Aorta (tissue), 5 donors: Measurements from ENCODE around the gene TBC1D4. TPM values are rescaled to one million over a fixed set of nuclear protein-coding genes. Genes with fewer than 3 reads are reported as not detected.
"Not testable (repeated sequence)": the region's sequence is repeated elsewhere in the genome, so short reads cannot be mapped to it uniquely, and the experiment has no call there.

Experiments used
- ATAC-seq: fragments of 200-7000 bp; cut with Tn5 transposase; one replicate; pipeline ENCODE4 v1.9.1; 2022; ENCODE audit warnings: moderate library complexity; ENCODE audit not compliant: low FRiP score
- DNase-seq, 2 donors: peaks; one replicate each; pipeline ENCODE4 v3.0.0-alpha.2; 2020
- H3K27ac ChIP-seq, 2 donors: one replicate each; pipeline ENCODE4 v1.5.1; 2013; ENCODE audit warnings: low read length in 2 of 2, mild to moderate bottlenecking in 2 of 2, moderate library complexity in 2 of 2, control low read depth in 1 of 2, inconsistent platforms in 1 of 2, low read depth in 1 of 2
- H3K27me3 ChIP-seq, 2 donors: one replicate each; pipeline ENCODE4 v1.6.1; 2013; ENCODE audit warnings: control low read depth in 1 of 2, low read length in 1 of 2, mild to moderate bottlenecking in 1 of 2, moderate library complexity in 1 of 2; ENCODE audit not compliant: insufficient read depth in 2 of 2, control insufficient read depth in 1 of 2
- H3K36me3 ChIP-seq, 2 donors: one replicate each; pipeline ENCODE4 v1.6.1; 2013; ENCODE audit warnings: control low read depth in 1 of 2, low read length in 1 of 2, mild to moderate bottlenecking in 1 of 2; ENCODE audit not compliant: insufficient read depth in 2 of 2, control insufficient read depth in 1 of 2
- H3K4me1 ChIP-seq, 2 donors: one replicate each; pipeline ENCODE4 v1.6.1; 2013; ENCODE audit warnings: low read length in 2 of 2, control low read depth in 1 of 2, mild to moderate bottlenecking in 1 of 2, moderate library complexity in 1 of 2; ENCODE audit not compliant: insufficient read depth in 2 of 2, control insufficient read depth in 1 of 2
- H3K4me3 ChIP-seq, 2 donors: one replicate each; pipeline ENCODE4 v1.5.1; 2013; ENCODE audit warnings: low read length in 2 of 2, control low read depth in 1 of 2, mild to moderate bottlenecking in 1 of 2
- H3K9me3 ChIP-seq: one replicate; pipeline ENCODE4 v1.6.1; 2013; ENCODE audit warnings: mild to moderate bottlenecking, low read length; ENCODE audit not compliant: control insufficient read depth
- WGBS, 2 donors: extraction: QIAGEN DNeasy Blood & Tissue Kit; methylation state at CpG; one replicate each; pipeline ENCODE4 v1.1.7; 2013; 5-methylcytosine and 5-hydroxymethylcytosine counted together
- intact Hi-C, 2 donors: fragments of 100-400 bp; cut with DNase I; formaldehyde crosslinking; loops; one replicate each; pipeline versions ENCODE4 v1.14.2 to v1.15.0; 2022
- polyA plus RNA-seq, 2 donors: library from polyadenylated mRNA; stranded (reverse); fragments of 200-250 nt; gene quantifications; one replicate each; pipeline ENCODE4 v1.2.3, GENCODE V29; 2013
- total RNA-seq, 2 donors: library from RNA; stranded (reverse); fragmentation: NEBNext Ultra II Directional; extraction: Animal tissue kit (Norgen Biotek cat#: 25700); gene quantifications; one replicate each; pipeline ENCODE4 v1.2.1, GENCODE V29; 2021
- donor health status: healthy with polysubstance abuse.
- donor health status: Bipolar disorder and iron deficiency.
- donor health status: DM: no; HTN: no; CAD: no.
- donor health status: DM: no; HTN: no; CAD: no.
- donor health status: DM: yes; HTN: yes; CAD: no.

Gene TBC1D4
- total and polyA plus RNA-seq, 4 donors, result 1.4 to 16.3 (median 6.2) TPM

DNA sequence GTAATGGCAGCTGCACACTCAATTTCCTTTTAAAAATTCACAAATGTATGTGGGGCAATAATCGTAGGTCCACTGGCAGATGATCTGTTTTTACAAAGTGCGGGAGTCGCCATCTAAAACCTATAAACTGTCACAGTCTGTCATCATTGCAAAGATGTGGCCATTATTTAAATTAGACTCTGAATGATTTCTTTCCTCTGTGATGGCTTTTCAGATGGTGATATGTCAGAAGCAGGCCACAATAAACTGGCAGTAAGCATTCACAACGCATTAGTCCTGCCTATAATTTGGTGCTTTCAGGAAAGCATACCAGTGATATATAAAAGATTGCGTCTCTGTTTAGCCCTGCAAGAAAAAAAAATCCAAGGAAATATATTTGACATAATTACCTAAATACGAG, 226.8 kb downstream of the TBC1D4 start:
- WGBS, 2 donors, result 82 to 91% methylated on average over 6 of the region's 6 CpGs
- no peaks in the 10 kb centered on the region for H3K36me3 ChIP-seq
- no peaks in the 10 kb centered on the region for H3K27me3 ChIP-seq
- no peak overlapping the region for H3K4me3 ChIP-seq
- no peaks in the 10 kb centered on the region for H3K4me1 ChIP-seq
- ATAC-seq (no peak), DNase-seq (no peak)
- no peak overlapping the region for H3K27ac ChIP-seq
- no peaks in the 10 kb centered on the region for H3K9me3 ChIP-seq
- intact Hi-C loops, result no loop called here

DNA sequence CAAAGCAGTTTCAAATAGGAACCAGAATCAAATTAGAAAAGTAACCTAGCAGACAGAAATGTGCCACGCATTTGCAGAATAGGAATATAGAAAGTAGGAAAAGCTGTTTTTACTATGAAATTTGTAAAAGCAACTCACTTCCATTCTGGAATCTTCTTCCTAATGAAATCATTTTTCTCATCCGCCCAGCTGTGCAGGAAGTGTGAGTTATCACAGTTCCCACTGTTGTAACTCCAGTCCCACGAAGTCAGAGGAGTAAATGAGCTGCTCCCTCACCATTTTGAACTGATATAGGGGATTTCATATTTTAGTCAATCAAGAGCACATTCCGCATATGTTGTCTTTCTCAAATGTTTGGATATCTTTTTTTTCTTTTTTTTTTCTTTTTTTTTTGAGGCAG, 230.8 kb downstream of the TBC1D4 start:
- DNase-seq, result no peak
- Histone ChIP-seq H3K27ac (no peak overlapping the region), H3K4me1 (no peaks in the 10 kb centered on the region), H3K27me3 (no peaks in the 10 kb centered on the region), H3K36me3 (no peaks in the 10 kb centered on the region), H3K4me3 (no peak overlapping the region), H3K9me3 (peaks cover 2% of the 10 kb centered on the region)
- no peak for ATAC-seq
- 78 to 81% methylated on average over 4 of the region's 4 CpGs for WGBS, 2 donors
- intact Hi-C loops, result no loop called here

DNA sequence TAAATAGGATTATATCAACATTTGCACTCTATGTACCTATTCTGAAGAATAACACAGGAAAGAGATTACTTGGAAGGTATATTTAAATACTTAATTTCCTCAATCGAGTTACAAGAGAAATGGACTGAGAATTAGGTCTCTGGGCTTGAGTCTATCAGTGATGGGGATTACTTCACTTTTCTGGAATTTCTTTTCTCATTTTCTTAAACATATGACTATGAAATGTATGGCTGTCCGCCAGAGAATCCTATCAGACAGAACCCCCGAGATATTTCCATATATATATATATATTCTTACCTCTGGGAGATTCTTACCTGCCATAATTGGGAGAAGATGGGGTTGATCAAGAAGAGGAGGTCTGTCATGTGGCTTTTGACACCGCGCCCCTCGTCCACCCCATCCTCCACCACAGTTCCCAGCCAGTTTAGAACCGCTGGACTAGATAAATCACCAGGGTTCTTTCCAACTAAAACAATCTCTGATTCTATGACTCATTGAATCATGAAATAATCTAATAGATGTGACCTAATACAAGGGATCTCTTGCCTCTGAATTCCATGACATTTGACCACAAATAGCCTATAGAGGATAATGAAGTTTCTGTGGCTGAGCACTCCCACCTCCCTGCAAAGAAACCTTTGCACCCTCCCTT, 231.3 kb downstream of the TBC1D4 start:
- Histone ChIP-seq H3K4me3 (no peak overlapping the region), H3K36me3 (no peaks in the 10 kb centered on the region), H3K9me3 (peaks cover 2% of the 10 kb centered on the region), H3K4me1 (no peaks in the 10 kb centered on the region), H3K27ac (no peak overlapping the region), H3K27me3 (no peaks in the 10 kb centered on the region)
- intact Hi-C loops, result no loop called here
- DNase-seq (no peak), ATAC-seq (peak; percentile 64)
- WGBS, 2 donors, result 29 to 42% methylated on average over 7 of the region's 7 CpGs

DNA sequence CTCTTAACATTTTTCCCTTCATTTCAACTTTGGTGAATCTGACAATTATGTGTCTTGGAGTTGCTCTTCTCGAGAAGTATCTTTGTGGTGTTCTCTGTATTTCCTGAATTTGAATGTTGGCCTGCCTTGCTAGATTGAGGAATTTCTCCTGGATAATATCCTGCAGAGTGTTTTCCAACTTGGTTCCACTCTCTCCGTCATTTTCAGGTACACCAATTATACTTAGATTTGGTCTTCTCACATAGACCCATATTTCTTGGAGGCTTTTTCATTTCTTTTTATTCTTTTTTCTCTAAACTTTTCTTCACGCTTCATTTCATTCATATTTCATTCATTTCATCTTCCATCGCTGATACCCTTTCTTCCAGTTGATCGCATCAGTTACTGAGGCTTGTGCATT, 236.4 kb downstream of the TBC1D4 start:
- H3K9me3 ChIP-seq, DNase-seq, H3K36me3 ChIP-seq, H3K27ac ChIP-seq, intact Hi-C loops, H3K4me3 ChIP-seq, ATAC-seq, H3K4me1 ChIP-seq, H3K27me3 ChIP-seq: not testable (repeated sequence)
- WGBS, 2 donors, result 78 to 98% methylated on average over 5 of the region's 5 CpGs

DNA sequence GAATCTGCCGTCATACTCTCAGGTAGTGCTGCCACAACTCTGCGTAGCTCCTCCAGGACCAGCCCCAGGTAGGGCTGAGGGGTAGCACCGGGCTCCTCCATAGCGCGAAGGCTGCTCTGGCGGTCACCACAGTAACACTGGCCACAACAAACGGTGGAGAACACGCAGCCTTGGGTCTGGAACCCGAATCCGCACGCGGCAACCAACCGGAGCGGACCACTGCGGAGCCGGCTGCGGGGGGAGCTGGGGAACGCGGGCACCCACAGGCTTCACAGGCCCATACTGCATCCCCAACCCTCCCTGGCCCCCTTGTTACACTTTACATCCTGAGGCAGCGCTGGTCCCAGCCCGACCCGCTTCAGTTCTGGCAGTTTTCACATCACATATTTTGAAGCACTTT, 241.7 kb downstream of the TBC1D4 start:
- 83 to 89% methylated on average over 22 of the region's 22 CpGs for WGBS, 2 donors
- DNase-seq, H3K27ac ChIP-seq, H3K4me1 ChIP-seq, ATAC-seq, intact Hi-C loops, H3K4me3 ChIP-seq, H3K9me3 ChIP-seq, H3K27me3 ChIP-seq, H3K36me3 ChIP-seq: not testable (repeated sequence)

DNA sequence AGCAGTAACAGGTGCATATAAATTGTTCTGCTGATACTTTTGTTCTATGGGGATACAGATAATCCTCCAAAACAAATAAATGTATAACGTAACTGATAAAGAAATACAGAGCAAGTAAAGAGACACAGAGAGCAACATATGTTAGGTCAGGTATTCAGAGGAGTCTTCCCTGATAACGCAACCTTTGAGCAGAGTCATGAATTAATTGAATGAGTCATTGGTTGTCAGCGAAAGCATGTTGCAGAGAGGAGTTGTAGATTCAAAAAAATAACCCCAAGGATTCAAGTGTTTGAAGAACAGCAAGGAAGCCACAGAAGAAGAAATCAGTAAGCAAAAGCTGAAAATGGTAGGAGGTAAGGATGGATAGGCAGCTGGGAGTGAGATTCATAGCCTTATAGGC, 245.2 kb downstream of the TBC1D4 start:
- ATAC-seq (no peak), DNase-seq (no peak)
- intact Hi-C loops, result no loop called here
- 88 to 90% methylated on average over 3 of the region's 3 CpGs for WGBS, 2 donors
- Histone ChIP-seq H3K4me3 (no peak overlapping the region), H3K27ac (no peak overlapping the region), H3K27me3 (no peaks in the 10 kb centered on the region), H3K36me3 (no peaks in the 10 kb centered on the region), H3K4me1 (no peaks in the 10 kb centered on the region), H3K9me3 (peaks cover 1% of the 10 kb centered on the region)

Other genes with a start within 250 kb of the TBC1D4 start
- gene COMMD6, start 55.7 kb upstream of the TBC1D4 start, total RNA-seq, result 100 to 1,000 TPM; 142 to 154 TPM
- gene COMMD6, start 55.7 kb upstream of the TBC1D4 start, polyA plus RNA-seq, result 100 to 1,000 TPM; 160 to 331 TPM
- gene UCHL3, start 67.6 kb upstream of the TBC1D4 start, total RNA-seq, result 10 to 100 TPM; 21.5 to 24.7 TPM
- gene UCHL3, start 67.6 kb upstream of the TBC1D4 start, polyA plus RNA-seq, result 10 to 100 TPM; 21.1 to 25.8 TPM
- gene LMO7, start 154.2 kb upstream of the TBC1D4 start, total RNA-seq, result 10 to 100 TPM; 56.4 to 76.8 TPM
- 10 to 100 TPM; 31.7 to 55.4 TPM for gene LMO7, start 154.2 kb upstream of the TBC1D4 start, polyA plus RNA-seq